Raji (cell line): ENCODE data around the gene PHACTR1.

Experiments used
- POLR2A ChIP-seq: IDR thresholded peaks from 2 replicates; pipeline ENCODE4 v1.6.1; 2011; ENCODE audit warnings: low read depth, low read length, control low read depth; ENCODE audit not compliant: insufficient read depth

Gene PHACTR1

GRCh38 chr6:13238640-13239216 is 522.2 kb downstream of the PHACTR1 start:
- no peak for TF ChIP-seq POLR2A

GRCh38 chr6:13239530-13240455 is 523.2 kb downstream of the PHACTR1 start:
- TF ChIP-seq POLR2A = no peak

- no peak for TF ChIP-seq POLR2A
These were observed 524.8 kb downstream of the PHACTR1 start for GRCh38 chr6:13241364-13241763.

GRCh38 chr6:13242178-13242577 is 525.6 kb downstream of the PHACTR1 start:
- TF ChIP-seq POLR2A = no peak

GRCh38 chr6:13242590-13242989 is 526.0 kb downstream of the PHACTR1 start:
- TF ChIP-seq POLR2A = no peak

- TF ChIP-seq POLR2A = no peak
These were observed 526.5 kb downstream of the PHACTR1 start for GRCh38 chr6:13243033-13243432.

- TF ChIP-seq POLR2A = no peak
These were observed 531.1 kb downstream of the PHACTR1 start for GRCh38 chr6:13247627-13248026.

- TF ChIP-seq POLR2A = no peak
These were observed 531.5 kb downstream of the PHACTR1 start for GRCh38 chr6:13248053-13248452.

- no peak for TF ChIP-seq POLR2A
These were observed 532.0 kb downstream of the PHACTR1 start for GRCh38 chr6:13248584-13248985.

GRCh38 chr6:13248994-13249393 is 532.4 kb downstream of the PHACTR1 start:
- TF ChIP-seq POLR2A = no peak

- no peak for TF ChIP-seq POLR2A
These were observed 533.2 kb downstream of the PHACTR1 start for GRCh38 chr6:13249817-13250216.

- no peak for TF ChIP-seq POLR2A
These were observed 534.1 kb downstream of the PHACTR1 start for GRCh38 chr6:13250703-13251102.

- no peak for TF ChIP-seq POLR2A
These were observed 534.7 kb downstream of the PHACTR1 start for GRCh38 chr6:13251242-13251641.

- TF ChIP-seq POLR2A = no peak
These were observed 536.2 kb downstream of the PHACTR1 start for GRCh38 chr6:13252790-13253189.

- no peak for TF ChIP-seq POLR2A
These were observed 536.7 kb downstream of the PHACTR1 start for GRCh38 chr6:13253272-13253671.

GRCh38 chr6:13256266-13257001 is 539.9 kb downstream of the PHACTR1 start:
- no peak for TF ChIP-seq POLR2A

GRCh38 chr6:13259393-13259792 is 542.8 kb downstream of the PHACTR1 start:
- no peak for TF ChIP-seq POLR2A
